LoVo (cell line): ENCODE measurements around the gene EFNA4.

Experiments used
- DNase-seq: peaks from one replicate; pipeline ENCODE4 v3.0.0-alpha.2; 2016; ENCODE audit warnings: low spot score

Gene EFNA4

DNA sequence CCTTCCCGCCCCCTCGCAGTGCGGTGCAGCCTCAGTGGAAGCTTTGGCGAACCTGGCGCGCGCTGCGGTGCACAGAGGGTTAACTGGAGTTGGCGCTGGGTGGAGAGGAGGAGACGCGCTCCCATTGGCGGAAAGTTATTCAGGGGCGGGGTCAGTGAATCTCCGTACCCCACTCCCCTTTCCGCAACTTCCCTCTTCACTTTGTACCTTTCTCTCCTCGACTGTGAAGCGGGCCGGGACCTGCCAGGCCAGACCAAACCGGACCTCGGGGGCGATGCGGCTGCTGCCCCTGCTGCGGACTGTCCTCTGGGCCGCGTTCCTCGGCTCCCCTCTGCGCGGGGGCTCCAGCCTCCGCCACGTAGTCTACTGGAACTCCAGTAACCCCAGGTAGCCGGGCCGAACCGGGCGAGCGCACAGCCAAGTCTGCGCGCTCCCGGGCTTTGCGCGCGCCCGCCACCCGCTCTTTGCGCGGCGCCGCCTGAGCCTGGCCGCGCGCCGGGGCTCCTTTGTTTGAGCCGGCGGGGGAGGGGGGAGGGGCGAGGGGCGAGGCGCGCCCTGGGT lies at the start of gene EFNA4:
TSS of gene EFNA4 (plus strand) at position 191 of the 561 bp plus-strand sequence. CDS start at position 275, 84 bp downstream.
- peak; percentile 90 for DNase-seq

- no peak for DNase-seq
Observed at GRCh38 chr1:155014709-155015508, 48.6 kb upstream of the EFNA4 start.

GRCh38 chr1:155015527-155016230 lies 47.9 kb upstream of the EFNA4 start:
- DNase-seq: no peak

DNA sequence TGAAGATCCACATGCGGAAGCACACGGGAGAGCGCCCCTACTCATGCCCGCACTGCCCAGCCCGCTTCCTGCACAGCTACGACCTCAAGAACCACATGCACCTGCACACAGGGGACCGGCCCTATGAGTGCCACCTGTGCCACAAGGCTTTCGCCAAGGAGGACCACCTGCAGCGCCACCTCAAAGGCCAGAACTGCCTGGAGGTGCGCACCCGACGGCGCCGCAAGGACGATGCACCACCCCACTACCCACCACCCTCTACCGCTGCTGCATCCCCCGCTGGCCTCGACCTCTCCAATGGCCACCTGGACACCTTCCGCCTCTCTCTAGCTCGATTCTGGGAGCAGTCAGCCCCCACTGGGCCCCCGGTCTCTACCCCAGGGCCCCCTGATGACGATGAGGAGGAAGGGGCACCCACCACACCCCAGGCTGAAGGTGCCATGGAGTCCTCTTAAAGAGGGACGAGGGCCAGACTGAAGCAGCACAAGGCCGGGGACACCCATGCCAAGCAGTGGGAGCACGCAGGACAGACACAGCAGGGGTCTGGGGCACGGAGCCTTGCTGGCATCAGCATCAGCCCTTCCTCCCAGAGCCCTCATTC lies 47.2 kb upstream of the EFNA4 start:
- no peak for DNase-seq

GRCh38 chr1:155017041-155017945 lies 46.2 kb upstream of the EFNA4 start:
- peak; percentile 93 for DNase-seq

GRCh38 chr1:155017946-155018316 lies 45.6 kb upstream of the EFNA4 start:
- DNase-seq: no peak

DNA sequence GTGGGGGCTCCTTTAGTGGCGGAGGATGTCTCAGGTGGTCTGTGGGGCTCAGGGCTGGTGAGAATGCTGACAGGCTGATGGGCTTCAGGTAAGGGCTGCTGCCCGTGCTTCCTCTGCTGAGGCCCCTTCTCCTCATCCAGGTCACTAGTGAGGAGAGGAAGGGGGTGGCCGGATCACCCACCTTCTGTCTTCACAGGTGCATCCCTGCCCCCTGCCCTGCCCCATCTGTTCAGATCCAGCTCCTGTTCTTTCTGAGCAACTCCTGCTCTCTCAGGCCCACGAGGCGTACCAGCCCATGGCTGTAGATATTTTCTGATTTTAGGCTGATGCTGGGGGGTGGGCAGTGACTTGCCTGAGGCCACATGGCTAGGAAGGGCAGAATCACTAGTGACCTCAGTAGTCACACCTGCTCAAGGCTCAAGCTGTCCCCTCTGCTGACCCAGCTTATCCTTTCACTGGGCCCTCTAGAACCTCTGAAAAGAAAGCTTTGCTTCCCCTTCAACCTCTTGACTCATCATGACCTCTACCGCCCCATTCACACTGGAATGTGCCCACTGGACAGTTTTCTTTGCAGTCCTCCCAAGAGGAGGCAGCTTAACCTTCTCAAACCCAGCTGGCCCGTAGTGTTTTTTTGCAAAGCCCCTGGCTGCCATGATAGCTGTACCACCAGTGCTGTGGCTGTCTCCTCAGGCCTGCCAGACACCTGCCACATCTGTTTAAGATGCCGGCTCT lies 44.8 kb upstream of the EFNA4 start:
- no peak for DNase-seq

DNA sequence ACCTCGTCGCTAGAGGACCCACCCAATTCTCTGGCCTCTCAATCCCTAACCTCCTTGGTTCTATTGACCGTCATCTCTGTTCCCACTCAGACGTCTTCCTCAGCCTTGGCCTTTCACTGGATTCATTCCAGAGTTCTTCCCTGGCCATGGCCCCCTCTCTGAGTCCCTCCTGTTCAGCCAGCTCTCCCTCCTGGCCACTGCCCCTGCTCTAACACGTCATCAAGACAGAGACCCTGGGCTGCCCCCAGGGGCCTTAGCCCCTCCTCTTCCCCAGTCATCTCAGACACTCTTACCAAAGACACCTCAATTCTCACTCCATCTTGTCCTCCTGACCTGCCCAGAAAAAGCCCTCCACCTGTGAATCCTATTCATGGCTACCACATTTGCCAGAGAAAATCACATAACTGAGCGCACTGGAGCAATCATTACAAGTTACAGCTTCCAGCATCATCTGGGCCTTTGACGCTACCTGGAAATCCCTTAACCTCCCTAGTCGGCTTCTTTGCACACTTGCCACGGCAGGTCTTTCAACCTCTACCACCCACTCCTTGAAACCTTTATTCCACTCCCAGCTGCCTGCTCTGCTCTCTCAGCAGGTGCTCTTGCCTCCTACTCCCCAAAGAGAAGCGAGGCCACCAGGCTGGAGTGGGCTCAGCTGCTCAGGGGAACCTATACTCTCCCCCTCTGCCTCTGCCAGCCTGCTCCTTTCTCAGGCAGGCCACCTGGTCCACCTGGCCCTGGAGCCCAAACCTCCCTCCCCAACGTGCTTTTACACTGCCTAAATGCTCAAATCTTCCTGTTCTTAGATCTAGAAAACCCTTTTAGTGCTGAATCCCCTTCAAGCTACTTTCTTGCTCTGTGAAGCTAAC lies 43.9 kb upstream of the EFNA4 start:
- DNase-seq: no peak

DNA sequence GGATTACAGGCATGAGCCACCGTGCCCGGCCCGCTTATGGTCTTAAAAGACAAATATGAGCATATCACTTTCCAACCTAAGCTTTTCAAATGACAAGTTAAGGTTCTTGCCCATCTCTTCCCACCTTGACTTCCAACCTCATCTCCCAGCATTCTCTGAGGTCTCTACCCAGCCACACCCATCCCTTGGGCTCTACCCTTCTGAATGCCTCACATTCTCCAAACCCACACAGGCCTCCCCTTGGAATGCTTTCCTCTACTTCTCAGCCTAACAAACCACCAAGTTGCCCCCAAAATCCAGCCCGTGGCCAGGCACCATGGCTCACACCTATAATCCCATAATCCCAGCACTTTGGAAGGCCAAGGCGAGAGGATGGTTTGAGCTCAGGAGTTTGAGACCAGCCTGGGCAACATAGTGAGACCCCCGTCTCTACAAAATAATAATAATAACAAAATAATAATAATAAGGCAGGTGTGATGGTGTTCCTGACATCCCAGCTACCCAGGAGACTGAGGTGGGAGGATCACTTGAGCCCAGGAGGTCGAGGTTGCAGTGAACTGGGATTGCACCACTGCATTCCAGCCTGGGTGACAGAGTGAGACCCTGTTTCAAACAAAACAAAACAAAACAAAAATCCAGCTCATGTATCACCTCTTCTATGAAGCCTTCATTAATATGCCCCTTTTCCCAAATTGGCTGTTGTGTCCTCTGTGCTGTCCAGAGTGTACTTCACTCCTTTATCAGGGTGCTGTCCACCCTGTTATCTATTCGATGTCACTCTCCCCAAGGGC lies 41.2 kb upstream of the EFNA4 start:
- peak; percentile 53 for DNase-seq

DNA sequence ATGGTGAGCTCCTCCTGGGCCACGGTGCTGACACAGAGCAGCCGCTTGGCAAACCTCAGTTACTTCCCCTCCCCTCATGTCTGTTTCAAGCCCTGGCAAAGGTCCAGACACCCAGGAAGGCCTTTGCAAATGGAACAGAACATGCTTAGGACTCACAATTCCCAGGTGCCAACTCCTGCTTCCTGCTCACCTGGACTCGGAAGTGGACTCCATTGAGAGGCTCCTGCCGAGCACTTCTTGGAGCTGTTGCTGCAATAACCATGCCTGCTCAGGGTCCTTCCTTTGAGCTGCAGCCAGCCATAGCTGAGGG lies 40.7 kb upstream of the EFNA4 start:
- DNase-seq: no peak

GRCh38 chr1:155023627-155024026 lies 39.9 kb upstream of the EFNA4 start:
- DNase-seq: no peak

GRCh38 chr1:155024315-155024714 lies 39.2 kb upstream of the EFNA4 start:
- no peak for DNase-seq

- DNase-seq: no peak
Observed at GRCh38 chr1:155026154-155026553, 37.4 kb upstream of the EFNA4 start.

DNA sequence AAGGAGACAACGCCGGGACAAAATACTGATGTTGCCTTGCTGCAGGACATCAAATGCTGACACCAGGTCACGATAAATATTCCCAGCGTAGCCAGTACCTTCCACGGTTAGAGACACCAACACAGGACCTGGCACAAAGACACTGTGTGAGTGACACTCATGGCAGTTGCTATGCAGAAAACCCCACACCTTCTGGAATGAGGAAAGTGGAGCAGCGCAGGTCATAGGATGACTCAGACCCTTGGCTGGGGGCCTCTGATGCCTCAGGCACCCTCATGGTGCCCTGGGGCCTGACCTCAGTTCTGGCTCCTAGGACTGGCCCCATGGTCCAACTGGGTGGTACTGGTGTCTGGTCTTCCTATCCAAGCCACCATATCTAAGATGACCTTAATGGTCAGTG lies 37.0 kb upstream of the EFNA4 start:
- DNase-seq: peak; percentile 41

DNA sequence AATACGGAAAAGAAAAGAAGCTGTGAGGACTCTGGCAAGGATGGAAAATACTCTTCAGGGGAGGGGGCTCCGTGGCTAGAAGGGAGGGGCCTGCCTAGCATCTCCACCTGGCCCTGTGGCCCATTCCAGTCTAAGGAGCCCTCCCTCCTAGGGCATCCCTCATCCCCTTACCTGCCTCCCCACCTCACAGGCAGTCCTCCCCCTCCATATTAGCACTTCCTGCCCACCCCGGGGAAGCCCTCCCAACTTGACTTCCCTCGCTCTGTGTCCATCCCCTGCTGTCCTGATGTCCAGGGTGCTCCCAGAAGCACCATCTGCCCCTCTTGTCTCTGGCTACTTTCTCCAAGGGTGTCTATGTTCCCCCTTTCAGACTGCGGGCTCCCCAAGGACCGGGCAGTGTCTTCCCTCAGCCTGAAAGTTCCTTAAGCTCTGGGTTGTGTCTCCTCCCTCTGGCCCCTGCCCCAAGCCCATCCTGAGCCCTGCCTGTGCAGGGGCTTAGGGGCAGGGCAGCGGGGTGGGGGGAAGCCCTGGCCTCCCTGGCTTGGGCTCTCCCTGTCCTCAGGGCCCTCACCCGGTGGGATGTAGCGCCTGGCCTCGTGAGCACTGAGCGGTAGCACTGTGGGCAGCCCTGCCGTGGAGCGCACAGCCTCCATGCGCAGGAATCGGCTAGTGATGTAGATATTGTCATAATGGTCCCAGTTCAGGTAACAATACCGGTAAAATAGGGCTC lies 33.9 kb upstream of the EFNA4 start:
- no peak for DNase-seq

GRCh38 chr1:155030243-155030795 lies 33.2 kb upstream of the EFNA4 start:
- DNase-seq: no peak

GRCh38 chr1:155030899-155031298 lies 32.6 kb upstream of the EFNA4 start:
- no peak for DNase-seq

DNA sequence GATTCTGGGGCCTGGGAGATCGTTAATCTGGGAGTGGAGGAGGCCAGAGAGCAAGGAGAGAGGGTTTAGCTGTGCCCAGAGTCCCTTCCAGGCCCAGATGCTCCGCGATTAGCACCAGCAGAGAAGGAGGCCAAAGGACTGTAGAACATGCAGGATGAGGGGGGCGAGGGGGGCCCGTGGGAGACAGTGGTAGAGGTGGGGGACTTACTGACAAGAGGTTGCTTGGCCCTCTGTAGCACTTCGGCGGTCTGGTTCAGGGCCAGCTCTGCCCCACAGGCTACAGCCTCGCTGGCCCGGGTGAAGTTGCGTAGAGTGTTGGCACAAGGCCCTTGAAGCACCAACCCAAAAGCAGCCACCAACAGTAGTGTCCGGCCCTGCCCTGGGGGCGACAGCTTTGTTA lies 30.7 kb upstream of the EFNA4 start:
- DNase-seq: no peak
